ENCODE results near the gene MTCL3.

MTCL3 gene

GRCh38 chr6:127497410-127497809 lies 21.7 kb downstream of the MTCL3 start:
- DNase-seq (ENCODE audit: low read depth), result no peak
- TF ChIP-seq, protein P1, sequence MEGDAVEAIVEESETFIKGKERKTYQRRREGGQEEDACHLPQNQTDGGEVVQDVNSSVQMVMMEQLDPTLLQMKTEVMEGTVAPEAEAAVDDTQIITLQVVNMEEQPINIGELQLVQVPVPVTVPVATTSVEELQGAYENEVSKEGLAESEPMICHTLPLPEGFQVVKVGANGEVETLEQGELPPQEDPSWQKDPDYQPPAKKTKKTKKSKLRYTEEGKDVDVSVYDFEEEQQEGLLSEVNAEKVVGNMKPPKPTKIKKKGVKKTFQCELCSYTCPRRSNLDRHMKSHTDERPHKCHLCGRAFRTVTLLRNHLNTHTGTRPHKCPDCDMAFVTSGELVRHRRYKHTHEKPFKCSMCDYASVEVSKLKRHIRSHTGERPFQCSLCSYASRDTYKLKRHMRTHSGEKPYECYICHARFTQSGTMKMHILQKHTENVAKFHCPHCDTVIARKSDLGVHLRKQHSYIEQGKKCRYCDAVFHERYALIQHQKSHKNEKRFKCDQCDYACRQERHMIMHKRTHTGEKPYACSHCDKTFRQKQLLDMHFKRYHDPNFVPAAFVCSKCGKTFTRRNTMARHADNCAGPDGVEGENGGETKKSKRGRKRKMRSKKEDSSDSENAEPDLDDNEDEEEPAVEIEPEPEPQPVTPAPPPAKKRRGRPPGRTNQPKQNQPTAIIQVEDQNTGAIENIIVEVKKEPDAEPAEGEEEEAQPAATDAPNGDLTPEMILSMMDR (IDR thresholded peaks at IDR 0.05; ENCODE audit: insufficient read depth, low read length, severe bottlenecking), result no peak
- Histone ChIP-seq H3K4me3 (ENCODE audit: low read depth, low read length) (no peak overlapping the region), H3K27me3 (ENCODE audit: control insufficient read depth, insufficient read depth, low read length) (no peaks in the 10 kb centered on the region), H3K36me3 (ENCODE audit: control insufficient read depth, insufficient read depth, low read length) (no peaks in the 10 kb centered on the region)
- FAIRE-seq, result no peak

DNA sequence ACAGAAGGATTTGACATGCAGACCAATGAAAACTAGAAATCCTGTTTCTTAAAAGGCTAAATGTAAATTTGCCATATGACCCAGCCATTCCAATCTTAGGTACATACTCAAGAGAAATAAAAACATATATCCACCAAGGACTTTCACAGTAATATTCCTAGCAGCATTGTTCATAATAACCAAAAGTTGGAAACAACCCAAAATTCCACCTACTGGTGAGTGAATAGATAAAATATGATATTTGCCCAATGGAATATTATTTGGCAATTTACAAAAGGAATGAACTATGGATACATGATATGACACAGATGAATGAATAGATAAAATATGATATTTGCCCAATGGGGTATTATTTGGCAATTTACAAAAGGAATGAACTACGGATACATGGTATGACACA lies 22.7 kb downstream of the MTCL3 start:
- H3K27me3 ChIP-seq (ENCODE audit: control insufficient read depth, insufficient read depth, low read length), result no peaks in the 10 kb centered on the region
- DNase-seq (ENCODE audit: low read depth) (peak; percentile 43), FAIRE-seq (no peak)
- H3K4me3 ChIP-seq (ENCODE audit: low read depth, low read length), result no peak overlapping the region
- H3K36me3 ChIP-seq (ENCODE audit: control insufficient read depth, insufficient read depth, low read length), result no peaks in the 10 kb centered on the region
- TF ChIP-seq, protein P1 (IDR thresholded peaks at IDR 0.05; ENCODE audit: insufficient read depth, low read length, severe bottlenecking), result no peak

- FAIRE-seq (no peak), DNase-seq (ENCODE audit: low read depth) (no peak)
- TF ChIP-seq, protein P1 (IDR thresholded peaks at IDR 0.05; ENCODE audit: insufficient read depth, low read length, severe bottlenecking), result no peak
Measured at GRCh38 chr6:127494240-127494767, 24.8 kb downstream of the MTCL3 start.

DNA sequence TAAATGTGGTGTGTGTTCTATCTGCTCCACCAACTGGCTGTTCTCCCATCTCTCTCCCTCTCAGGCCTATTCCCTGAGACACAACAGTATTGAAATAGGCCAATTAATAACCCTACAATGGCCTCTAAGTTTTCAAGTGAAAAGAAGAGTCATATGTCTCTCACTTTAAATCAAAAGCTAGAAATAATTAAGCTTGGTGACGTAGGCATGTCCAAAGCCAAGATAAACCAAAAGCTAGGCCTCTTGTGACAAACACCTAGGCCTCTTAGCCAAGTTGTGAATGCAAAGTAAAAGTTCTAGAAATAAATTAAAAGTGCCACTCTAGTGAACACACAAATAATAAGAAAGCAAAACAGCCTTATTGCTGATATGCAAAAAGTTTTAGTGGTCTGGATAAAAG lies 29.9 kb downstream of the MTCL3 start:
- TF ChIP-seq, protein P1 (IDR thresholded peaks at IDR 0.05; ENCODE audit: insufficient read depth, low read length, severe bottlenecking), result no peak
- FAIRE-seq (no peak), DNase-seq (ENCODE audit: low read depth) (no peak)
- Histone ChIP-seq H3K36me3 (ENCODE audit: control insufficient read depth, insufficient read depth, low read length) (no peaks in the 10 kb centered on the region), H3K27me3 (ENCODE audit: control insufficient read depth, insufficient read depth, low read length) (no peaks in the 10 kb centered on the region), H3K4me3 (ENCODE audit: low read depth, low read length) (no peak overlapping the region)

More at GRCh38 chr6:127494240-127494767, 24.8 kb downstream of the MTCL3 start:
- H3K36me3 ChIP-seq (ENCODE audit: control insufficient read depth, insufficient read depth, low read length), result no peaks in the 10 kb centered on the region
- H3K27me3 ChIP-seq (ENCODE audit: control insufficient read depth, insufficient read depth, low read length), result no peaks in the 10 kb centered on the region
- H3K4me3 ChIP-seq (ENCODE audit: low read depth, low read length), result no peak overlapping the region

DNA sequence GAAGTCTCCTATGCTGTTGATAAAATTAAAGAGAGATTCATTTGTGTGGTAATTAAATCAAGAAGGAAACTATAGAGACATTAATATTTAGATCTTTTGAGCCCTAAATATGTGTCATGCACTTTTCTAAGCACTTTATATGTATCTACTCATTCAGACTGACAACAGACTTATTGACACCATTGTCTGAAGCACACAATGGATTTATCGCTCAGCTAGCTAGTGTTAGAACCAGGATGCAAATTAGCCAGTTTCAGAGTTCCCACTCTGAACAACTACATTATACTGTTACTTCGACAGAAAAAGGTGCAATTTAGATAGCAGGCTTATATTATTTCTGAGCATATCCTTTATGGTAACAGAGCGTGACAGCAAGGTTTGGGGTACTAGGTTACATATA lies 32.2 kb downstream of the MTCL3 start:
- DNase-seq (ENCODE audit: low read depth) (no peak), FAIRE-seq (no peak)
- TF ChIP-seq, protein P1 (IDR thresholded peaks at IDR 0.05; ENCODE audit: insufficient read depth, low read length, severe bottlenecking), result no peak
- no peaks in the 10 kb centered on the region for H3K27me3 ChIP-seq (ENCODE audit: control insufficient read depth, insufficient read depth, low read length)
- H3K4me3 ChIP-seq (ENCODE audit: low read depth, low read length), result no peak overlapping the region
- no peaks in the 10 kb centered on the region for H3K36me3 ChIP-seq (ENCODE audit: control insufficient read depth, insufficient read depth, low read length)

DNA sequence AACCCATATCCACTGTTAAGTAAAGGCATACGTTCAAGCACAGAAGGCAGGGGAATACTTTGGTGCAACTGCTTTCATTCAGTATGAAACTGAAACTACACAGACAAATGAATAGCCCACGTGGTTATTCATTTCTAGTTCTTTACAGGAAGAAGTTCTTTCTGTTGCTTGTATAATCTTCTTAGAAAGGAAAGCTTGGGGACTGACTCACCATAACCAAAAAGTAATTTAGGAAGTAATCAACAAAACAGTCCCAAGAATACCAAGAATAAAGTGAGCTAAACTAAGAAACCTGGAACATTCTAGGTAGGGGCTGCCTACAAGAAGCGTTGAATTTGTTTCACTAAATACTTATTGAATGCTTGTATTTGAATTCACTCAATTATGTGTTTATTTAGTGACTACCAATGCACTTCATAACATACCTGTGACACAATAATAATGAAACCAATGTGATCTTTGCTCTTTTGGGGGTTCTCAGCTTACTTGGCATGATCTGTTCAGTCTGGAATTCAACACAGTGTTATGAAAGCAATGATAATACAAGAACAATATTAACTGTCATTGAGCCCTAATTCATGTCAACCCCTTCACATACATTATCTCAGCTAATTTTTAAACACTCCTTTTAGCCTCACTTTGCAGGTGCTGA lies 34.8 kb downstream of the MTCL3 start:
- TF ChIP-seq, protein P1 (IDR thresholded peaks at IDR 0.05; ENCODE audit: insufficient read depth, low read length, severe bottlenecking), result no peak
- Histone ChIP-seq H3K36me3 (ENCODE audit: control insufficient read depth, insufficient read depth, low read length) (no peaks in the 10 kb centered on the region), H3K4me3 (ENCODE audit: low read depth, low read length) (no peak overlapping the region), H3K27me3 (ENCODE audit: control insufficient read depth, insufficient read depth, low read length) (no peaks in the 10 kb centered on the region)
- DNase-seq (ENCODE audit: low read depth) (peak; percentile 83), FAIRE-seq (no peak)
